Endothelial cell of umbilical vein (primary cell): ENCODE data around the gene CPNE8.

Experiments
- CTCF ChIP-seq, 2 donors: IDR thresholded peaks; 1 replicate in 1 of 2; 2 replicates in 1 of 2; pipeline ENCODE4 v1.5.1; 2011; ENCODE audit warnings: low read length in 2 of 2, mild to moderate bottlenecking in 2 of 2, moderate library complexity in 2 of 2, control low read depth in 1 of 2, inconsistent platforms in 1 of 2, low read depth in 1 of 2; ENCODE audit not compliant: insufficient read depth in 1 of 2; ENCODE audit errors: extremely low read depth in 1 of 2
- EZH2 ChIP-seq: IDR thresholded peaks from 2 replicates; pipeline ENCODE4 v1.6.1; 2012; ENCODE audit warnings: borderline replicate concordance, low read depth, mild to moderate bottlenecking, moderate library complexity, low read length, inconsistent platforms; ENCODE audit not compliant: severe bottlenecking
- GATA2 ChIP-seq: IDR thresholded peaks from 2 replicates; pipeline ENCODE4 v1.7.0; 2011; ENCODE audit warnings: low read depth, mild to moderate bottlenecking, moderate library complexity, mixed read lengths, low read length; ENCODE audit not compliant: insufficient read length, insufficient read depth
- JUN ChIP-seq: IDR thresholded peaks from 2 replicates; pipeline ENCODE4 v1.6.1; 2011; ENCODE audit warnings: borderline replicate concordance, low read depth; ENCODE audit not compliant: insufficient read length, insufficient read depth
- MAX ChIP-seq: IDR thresholded peaks from 2 replicates; pipeline ENCODE4 v1.6.1; 2011; ENCODE audit not compliant: insufficient read depth, insufficient read length
- MYC ChIP-seq: IDR thresholded peaks from one replicate; pipeline ENCODE4 v1.6.1; 2011; ENCODE audit warnings: mild to moderate bottlenecking, low read depth, low read length
- POLR2A ChIP-seq: IDR thresholded peaks from 2 replicates; pipeline ENCODE4 v1.6.1; 2012; ENCODE audit warnings: low read depth, mild to moderate bottlenecking, control low read depth, low read length
- POLR2AphosphoS5 ChIP-seq: IDR thresholded peaks from 2 replicates; pipeline ENCODE4 v1.6.1; 2012; ENCODE audit warnings: low read depth, mild to moderate bottlenecking, control low read depth, low read length, moderate library complexity; ENCODE audit not compliant: insufficient read depth

GRCh38 chr12:38886931-38887330 is 18.5 kb downstream of the CPNE8 start:
- TF ChIP-seq EZH2 (no peak), CTCF (IDR thresholded peaks at IDR 0.05; ENCODE audit: extremely low read depth in 1 of 2, insufficient read depth in 1 of 2, low read depth in 1 of 2, low read length in 2 of 2) (no peak), POLR2A (no peak), POLR2AphosphoS5 (no peak), MYC (no peak), JUN (no peak), MAX (no peak), GATA2 (no peak)
